Esophagus squamous epithelium (tissue), 5 donors: Measurements from ENCODE around the gene STAM. TPM values are rescaled to one million over a fixed set of nuclear protein-coding genes. Genes with fewer than 3 reads are reported as not detected.

ENCODE experiments used
- DNase-seq: peaks from one replicate; lab custom pipeline; 2025; lab: John Stamatoyannopoulos, UW
- H3K27ac ChIP-seq, 4 donors: fragments of 200-600 bp; sonication (generic); one replicate each; pipeline ENCODE4 v1.5.1; 2016 to 2019; ENCODE audit warnings: mild to moderate bottlenecking in 1 of 4
- H3K27me3 ChIP-seq, 4 donors: fragments of 200-600 bp; sonication (generic); 1 replicate in 3 of 4; 2 replicates in 1 of 4; pipeline versions ENCODE4 v1.5.1 to v1.6.0; 2017 to 2021; ENCODE audit warnings: antibody characterized with exemption in 1 of 4
- H3K36me3 ChIP-seq, 3 donors: fragments of 200-600 bp; sonication (generic); one replicate each; pipeline ENCODE4 v1.5.1; 2016 to 2019
- H3K4me1 ChIP-seq, 3 donors: fragments of 200-600 bp; sonication (generic); one replicate each; pipeline ENCODE4 v1.5.1; 2017 to 2019
- H3K4me3 ChIP-seq, 4 donors: fragments of 200-600 bp; sonication (generic); 1 replicate in 3 of 4; 2 replicates in 1 of 4; pipeline ENCODE4 v1.5.1; 2016 to 2019; ENCODE audit warnings: mild to moderate bottlenecking in 2 of 4, moderate library complexity in 1 of 4
- H3K9me3 ChIP-seq, 3 donors: fragments of 200-600 bp; sonication (generic); one replicate each; pipeline ENCODE4 v1.5.1; 2016 to 2019
- CTCF ChIP-seq, 6 experiments: fragments of 450-650 bp in 4 of 6; fragments of 200-600 bp in 2 of 6; sonication (generic) in 2 of 6; IDR thresholded peaks; one replicate each; pipeline ENCODE4 v1.5.1; 2016 to 2019; ENCODE audit warnings: antibody characterized with exemption in 6 of 6, mild to moderate bottlenecking in 4 of 6, moderate library complexity in 4 of 6
- POLR2A ChIP-seq, 4 donors: fragments of 450-650 bp; IDR thresholded peaks; one replicate each; pipeline ENCODE4 v1.6.1; 2017; ENCODE audit warnings: antibody characterized with exemption in 4 of 4, mild to moderate bottlenecking in 4 of 4, moderate library complexity in 3 of 4
- WGBS, 2 donors: methylation state at CpG; one replicate each; pipeline ENCODE4 v1.1.5; 2018; 5-methylcytosine and 5-hydroxymethylcytosine counted together
- intact Hi-C: fragments of 100-400 bp; cut with DNase I; formaldehyde crosslinking; loops from one replicate; pipeline ENCODE4 v1.15.0; 2022
- total RNA-seq, 4 donors: library from RNA; depleted of rRNA; stranded (reverse); fragments of >200 nt; gene quantifications; one replicate each; pipeline ENCODE4 v1.1.0, GENCODE V29; 2016
- donor health status: DM: yes; HTN: yes; CAD: no.

Gene STAM
- total RNA-seq, 4 donors from 2014 or later, result 19.9 to 28.6 (median 22.7) TPM

- WGBS, 2 donors, result 62 to 69% methylated on average over 1 of the region's 1 CpG
- no peaks in the 10 kb centered on the region for H3K27me3 ChIP-seq
- H3K27ac ChIP-seq, result no peak overlapping the region
- no peaks in the 10 kb centered on the region for H3K4me1 ChIP-seq
- no peak for DNase-seq
- no peaks in the 10 kb centered on the region for H3K9me3 ChIP-seq
- H3K4me3 ChIP-seq, result no peak overlapping the region
- H3K36me3 ChIP-seq, result peaks cover 0 to 90% (median 18%) of the 10 kb centered on the region in 3 donors
- intact Hi-C loops, result no loop called here
- TF ChIP-seq CTCF (IDR thresholded peaks at IDR 0.05) (no peak), POLR2A (IDR thresholded peaks at IDR 0.05) (no peak)
Measured at GRCh38 chr10:17693009-17693408, 49.1 kb downstream of the STAM start.

- 95 to 98% methylated on average over 4 of the region's 4 CpGs for WGBS, 2 donors
- Histone ChIP-seq H3K9me3 (no peaks in the 10 kb centered on the region), H3K27ac (no peak overlapping the region), H3K36me3 (peaks cover 4 to 95% (median 6%) of the 10 kb centered on the region in 3 donors), H3K4me1 (no peaks in the 10 kb centered on the region), H3K4me3 (no peak overlapping the region), H3K27me3 (no peaks in the 10 kb centered on the region)
- no peak for TF ChIP-seq POLR2A (IDR thresholded peaks at IDR 0.05)
- no peak for TF ChIP-seq CTCF (IDR thresholded peaks at IDR 0.05)
- DNase-seq, result no peak
- intact Hi-C loops, result no loop called here
Measured at GRCh38 chr10:17698696-17699095, 54.7 kb downstream of the STAM start.

GRCh38 chr10:17701301-17701700, 57.4 kb downstream of the STAM start:
- intact Hi-C loops, result no loop called here
- H3K27me3 ChIP-seq, result no peaks in the 10 kb centered on the region
- TF ChIP-seq POLR2A (IDR thresholded peaks at IDR 0.05) (no peak), CTCF (IDR thresholded peaks at IDR 0.05) (no peak)
- H3K4me3 ChIP-seq, result no peak overlapping the region
- H3K27ac ChIP-seq, result no peak overlapping the region
- DNase-seq, result no peak
- H3K36me3 ChIP-seq, result peaks cover 0 to 95% (median 4%) of the 10 kb centered on the region in 3 donors
- H3K4me1 ChIP-seq, result no peaks in the 10 kb centered on the region
- H3K9me3 ChIP-seq, result no peaks in the 10 kb centered on the region
- 94 to 96% methylated on average over 3 of the region's 3 CpGs for WGBS, 2 donors

- intact Hi-C loops, result no loop called here
- H3K36me3 ChIP-seq, result peaks cover 0 to 95% (median 2%) of the 10 kb centered on the region in 3 donors
- H3K27me3 ChIP-seq, result no peaks in the 10 kb centered on the region
- no peak overlapping the region for H3K27ac ChIP-seq
- DNase-seq, result no peak
- TF ChIP-seq CTCF (IDR thresholded peaks at IDR 0.05), result no peak
- TF ChIP-seq POLR2A (IDR thresholded peaks at IDR 0.05), result no peak
- H3K4me1 ChIP-seq, result no peaks in the 10 kb centered on the region
- 96% methylated on average over 3 of the region's 3 CpGs for WGBS, 2 donors
- H3K9me3 ChIP-seq, result no peaks in the 10 kb centered on the region
- no peak overlapping the region for H3K4me3 ChIP-seq
Measured at GRCh38 chr10:17703706-17704105, 59.8 kb downstream of the STAM start.

- DNase-seq, result no peak
- intact Hi-C loops, result no loop called here
- Histone ChIP-seq H3K27ac (no peak overlapping the region), H3K4me3 (no peak overlapping the region), H3K36me3 (peaks cover 0 to 100% (median 11%) of the 10 kb centered on the region in 3 donors), H3K4me1 (no peaks in the 10 kb centered on the region), H3K9me3 (no peaks in the 10 kb centered on the region), H3K27me3 (no peaks in the 10 kb centered on the region)
- WGBS, 2 donors, result 96 to 98% methylated on average over 10 of the region's 10 CpGs
- TF ChIP-seq CTCF (IDR thresholded peaks at IDR 0.05) (no peak), POLR2A (IDR thresholded peaks at IDR 0.05) (no peak)
Measured at GRCh38 chr10:17708821-17709220, 64.9 kb downstream of the STAM start.
